ENCODE results near the gene KCNH5.

DNA sequence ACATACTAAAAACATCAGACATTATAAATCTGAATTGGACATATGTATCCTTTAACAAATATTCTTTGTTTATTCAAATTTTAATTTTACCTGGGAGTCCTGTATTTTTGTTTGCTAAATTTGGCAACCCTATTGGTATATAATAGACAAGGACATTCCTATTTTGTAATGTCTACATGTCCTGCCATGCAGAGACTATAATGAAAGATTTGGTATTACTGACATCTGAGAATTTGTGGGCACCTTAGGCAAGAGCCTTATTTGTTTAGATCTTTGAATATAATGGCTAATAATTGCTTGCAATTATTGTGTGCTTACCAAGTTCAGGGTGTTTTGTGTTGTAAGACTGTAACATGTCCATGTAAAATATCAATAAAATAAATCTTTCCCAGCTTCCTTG is 334.4 kb downstream of the KCNH5 start:
- TF ChIP-seq EZH2 (IDR thresholded peaks at IDR 0.05; ENCODE audit: low read length, missing control alignments) (no peak), CTCF (conservative IDR thresholded peaks at IDR 0.05 in 1 of 2, IDR thresholded peaks at IDR 0.05 in 1 of 2; ENCODE audit: low read depth in 1 of 2, low read length in 2 of 2) (no peak)

All from fibroblast of lung (primary cell).